Gastrocnemius medialis (tissue), 4 donors: ENCODE results near the gene CEP112.

ENCODE experiments used
- CTCF ChIP-seq, 5 experiments: fragments of 450-650 bp in 3 of 5; fragments of 200-600 bp in 2 of 5; sonication (generic) in 2 of 5; IDR thresholded peaks in 4 of 5; conservative IDR thresholded peaks in 1 of 5; 1 replicate in 4 of 5; 2 replicates in 1 of 5; pipeline ENCODE4 v1.5.1; 2016 to 2019; ENCODE audit warnings: antibody characterized with exemption in 5 of 5, mild to moderate bottlenecking in 3 of 5, moderate library complexity in 3 of 5
- POLR2A ChIP-seq, 2 donors: fragments of 450-650 bp; IDR thresholded peaks; one replicate each; pipeline ENCODE4 v1.6.1; 2017; ENCODE audit warnings: antibody characterized with exemption in 2 of 2, mild to moderate bottlenecking in 2 of 2, moderate library complexity in 2 of 2

GRCh38 chr17:65892912-65893377 lies 299.0 kb downstream of the CEP112 start:
- no peak for TF ChIP-seq POLR2A (IDR thresholded peaks at IDR 0.05)
- TF ChIP-seq CTCF (IDR thresholded peaks at IDR 0.05 in 4 of 5, conservative IDR thresholded peaks at IDR 0.05 in 1 of 5) = no peak
